IMR-90 (cell line): ENCODE results near the gene SAMD10.

Source experiments
- BHLHE40 ChIP-seq: fragments of 150-350 bp; IDR thresholded peaks from 2 replicates; pipeline ENCODE4 v1.6.1; 2016; ENCODE audit warnings: mild to moderate bottlenecking, low read depth, low read length
- CTCF ChIP-seq: conservative IDR thresholded peaks from 2 replicates; pipeline ENCODE4 v1.5.1; 2012; ENCODE audit warnings: mild to moderate bottlenecking, low read depth, low read length, improper control_type of control experiment
- POLR2A ChIP-seq: IDR thresholded peaks from 2 replicates; pipeline ENCODE4 v1.6.1; 2012; ENCODE audit warnings: mild to moderate bottlenecking, low read depth, low read length
- RFX5 ChIP-seq: IDR thresholded peaks from 2 replicates; pipeline ENCODE4 v1.8.0; 2012; ENCODE audit warnings: low read depth, mild to moderate bottlenecking, low read length, moderate library complexity
- USF2 ChIP-seq: fragments of 150-350 bp; IDR thresholded peaks from 2 replicates; pipeline ENCODE4 v1.6.1; 2017; ENCODE audit warnings: mild to moderate bottlenecking, antibody characterized with exemption, low read length, low read depth

- TF ChIP-seq BHLHE40, result no peak
- no peak for TF ChIP-seq CTCF
- no peak for TF ChIP-seq POLR2A
- TF ChIP-seq USF2, result no peak
- no peak for TF ChIP-seq RFX5
These were observed 22.2 kb upstream of the SAMD10 start for GRCh38 chr20:64001607-64002011.
